T1000 (cell line): ENCODE results near the gene CMSS1.

Experiments
- DNase-seq: peaks from one replicate; lab custom pipeline; 2025; ENCODE audit warnings: mixed read lengths; lab: John Stamatoyannopoulos, UW

The CMSS1 gene

GRCh38 chr3:100179692-100180349 is 362.2 kb downstream of the CMSS1 start:
- no peak for DNase-seq

GRCh38 chr3:100183608-100184125 is 366.0 kb downstream of the CMSS1 start:
- DNase-seq, result no peak

GRCh38 chr3:100184948-100185570 is 367.4 kb downstream of the CMSS1 start:
- DNase-seq, result no peak

GRCh38 chr3:100185847-100186246 is 368.2 kb downstream of the CMSS1 start:
- no peak for DNase-seq

GRCh38 chr3:100189444-100189964 is 371.8 kb downstream of the CMSS1 start:
- DNase-seq, result no peak

- DNase-seq, result no peak
Observed at GRCh38 chr3:100195375-100195774, 377.7 kb downstream of the CMSS1 start.

- no peak for DNase-seq
Observed at GRCh38 chr3:100197876-100198275, 380.2 kb downstream of the CMSS1 start.

- no peak for DNase-seq
Observed at GRCh38 chr3:100198579-100199269, 381.1 kb downstream of the CMSS1 start.

GRCh38 chr3:100205171-100205570 is 387.5 kb downstream of the CMSS1 start:
- no peak for DNase-seq

- DNase-seq, result no peak
Observed at GRCh38 chr3:100206687-100207086, 389.0 kb downstream of the CMSS1 start.

GRCh38 chr3:100207886-100208285 is 390.2 kb downstream of the CMSS1 start:
- DNase-seq, result no peak

GRCh38 chr3:100209169-100209568 is 391.5 kb downstream of the CMSS1 start:
- no peak for DNase-seq

- no peak for DNase-seq
Observed at GRCh38 chr3:100209948-100210771, 392.5 kb downstream of the CMSS1 start.

- DNase-seq, result no peak
Observed at GRCh38 chr3:100210772-100211135, 393.1 kb downstream of the CMSS1 start.

GRCh38 chr3:100213891-100214573 is 396.4 kb downstream of the CMSS1 start:
- no peak for DNase-seq

- no peak for DNase-seq
Observed at GRCh38 chr3:100214574-100214964, 396.9 kb downstream of the CMSS1 start.

GRCh38 chr3:100216713-100217112 is 399.1 kb downstream of the CMSS1 start:
- DNase-seq, result no peak

GRCh38 chr3:100221159-100221558 is 403.5 kb downstream of the CMSS1 start:
- DNase-seq, result no peak

- no peak for DNase-seq
Observed at GRCh38 chr3:100225193-100225592, 407.5 kb downstream of the CMSS1 start.

GRCh38 chr3:100225883-100226282 is 408.2 kb downstream of the CMSS1 start:
- no peak for DNase-seq

- DNase-seq, result no peak
Observed at GRCh38 chr3:100226712-100227429, 409.2 kb downstream of the CMSS1 start.
